ENCODE measurements around the gene GJA9. TPM values are rescaled to one million over a fixed set of nuclear protein-coding genes. Genes with fewer than 3 reads are reported as not detected.

GJA9 gene
- polyA plus RNA-seq, 2 of the 4 experiments (the other 2 are of a cell fraction) = not detected

DNA sequence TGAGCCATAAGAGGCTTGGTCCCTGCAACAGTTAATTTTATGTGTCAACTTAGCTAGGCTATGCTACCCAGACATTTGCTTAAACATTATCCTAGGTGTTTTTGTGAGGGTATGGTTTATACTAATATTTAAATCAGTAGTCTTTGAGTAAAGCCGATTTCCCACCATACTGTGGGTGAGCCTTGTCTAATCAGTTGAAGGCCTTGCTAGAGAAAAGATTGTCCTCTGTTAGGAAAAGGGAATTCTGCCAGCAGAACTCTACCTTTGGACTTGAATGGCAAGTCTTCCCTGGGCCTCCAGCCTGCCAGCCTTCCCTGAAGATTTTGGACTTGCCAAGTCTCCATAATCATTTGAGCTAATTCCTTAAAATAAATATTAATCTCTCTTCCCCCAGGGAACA, 36.4 kb upstream of the GJA9 start:
- Histone ChIP-seq H3K4me1 (no peaks in the 10 kb centered on the region), H3K4me3 (no peak overlapping the region), H3K27ac (no peak overlapping the region), H3K9me3 (no peaks in the 10 kb centered on the region), H3K4me2 (no peak overlapping the region)
- TF ChIP-seq, protein P1, sequence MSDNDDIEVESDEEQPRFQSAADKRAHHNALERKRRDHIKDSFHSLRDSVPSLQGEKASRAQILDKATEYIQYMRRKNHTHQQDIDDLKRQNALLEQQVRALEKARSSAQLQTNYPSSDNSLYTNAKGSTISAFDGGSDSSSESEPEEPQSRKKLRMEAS (IDR thresholded peaks at IDR 0.05) = no peak
- TF ChIP-seq KDM5A (IDR thresholded peaks at IDR 0.05) (no peak), KDM1A (IDR thresholded peaks at IDR 0.05; ENCODE audit: low read depth) (no peak), ZSCAN20 (CRISPR knock-in tag; IDR thresholded peaks at IDR 0.05) (no peak), FOXS1 (CRISPR knock-in tag; IDR thresholded peaks at IDR 0.05) (no peak), POLR2A (IDR thresholded peaks at IDR 0.05; ENCODE audit: low read length) (no peak), TFCP2L1 (CRISPR knock-in tag; IDR thresholded peaks at IDR 0.05) (no peak), EP300 (IDR thresholded peaks at IDR 0.05) (no peak), RCOR1 (IDR thresholded peaks at IDR 0.05; ENCODE audit: low read depth, low read length) (no peak), MAZ (IDR thresholded peaks at IDR 0.05; ENCODE audit: borderline replicate concordance, low read depth, low read length) (no peak), CEBPB (IDR thresholded peaks at IDR 0.05) (no peak), CBX8 (IDR thresholded peaks at IDR 0.05) (no peak), GATA3 (IDR thresholded peaks at IDR 0.05; ENCODE audit: borderline replicate concordance) (no peak), RARB (CRISPR knock-in tag; IDR thresholded peaks at IDR 0.05) (no peak), HOXB13 (CRISPR knock-in tag; IDR thresholded peaks at IDR 0.05; ENCODE audit: low read depth) (no peak), NFE2L2 (conservative IDR thresholded peaks at IDR 0.05; ENCODE audit: low read length) (no peak)
- TF ChIP-seq, protein P2, sequence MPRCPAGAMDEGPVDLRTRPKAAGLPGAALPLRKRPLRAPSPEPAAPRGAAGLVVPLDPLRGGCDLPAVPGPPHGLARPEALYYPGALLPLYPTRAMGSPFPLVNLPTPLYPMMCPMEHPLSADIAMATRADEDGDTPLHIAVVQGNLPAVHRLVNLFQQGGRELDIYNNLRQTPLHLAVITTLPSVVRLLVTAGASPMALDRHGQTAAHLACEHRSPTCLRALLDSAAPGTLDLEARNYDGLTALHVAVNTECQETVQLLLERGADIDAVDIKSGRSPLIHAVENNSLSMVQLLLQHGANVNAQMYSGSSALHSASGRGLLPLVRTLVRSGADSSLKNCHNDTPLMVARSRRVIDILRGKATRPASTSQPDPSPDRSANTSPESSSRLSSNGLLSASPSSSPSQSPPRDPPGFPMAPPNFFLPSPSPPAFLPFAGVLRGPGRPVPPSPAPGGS (IDR thresholded peaks at IDR 0.05) = no peak
- TF ChIP-seq, protein P3, sequence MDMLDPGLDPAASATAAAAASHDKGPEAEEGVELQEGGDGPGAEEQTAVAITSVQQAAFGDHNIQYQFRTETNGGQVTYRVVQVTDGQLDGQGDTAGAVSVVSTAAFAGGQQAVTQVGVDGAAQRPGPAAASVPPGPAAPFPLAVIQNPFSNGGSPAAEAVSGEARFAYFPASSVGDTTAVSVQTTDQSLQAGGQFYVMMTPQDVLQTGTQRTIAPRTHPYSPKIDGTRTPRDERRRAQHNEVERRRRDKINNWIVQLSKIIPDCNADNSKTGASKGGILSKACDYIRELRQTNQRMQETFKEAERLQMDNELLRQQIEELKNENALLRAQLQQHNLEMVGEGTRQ (IDR thresholded peaks at IDR 0.05) = no peak
- TF ChIP-seq, protein P4, sequence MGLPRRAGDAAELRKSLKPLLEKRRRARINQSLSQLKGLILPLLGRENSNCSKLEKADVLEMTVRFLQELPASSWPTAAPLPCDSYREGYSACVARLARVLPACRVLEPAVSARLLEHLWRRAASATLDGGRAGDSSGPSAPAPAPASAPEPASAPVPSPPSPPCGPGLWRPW (IDR thresholded peaks at IDR 0.05) = no peak
- ATAC-seq (no peak), DNase-seq (ENCODE audit: low read depth in 1 of 2, low spot score in 1 of 2) (no peak), FAIRE-seq (no peak)
- POLR2A ChIA-PET = no interaction called here
- WGBS (ENCODE audit: missing lambda C conversion rate) = 30% methylated on average over 1 of the region's 1 CpG
- CTCF ChIA-PET = interaction anchor here (1.4 kb wide), 1 partner anchor 12 kb away, joined by 4 read pairs; no protein-coding TSS in a partner anchor

DNA sequence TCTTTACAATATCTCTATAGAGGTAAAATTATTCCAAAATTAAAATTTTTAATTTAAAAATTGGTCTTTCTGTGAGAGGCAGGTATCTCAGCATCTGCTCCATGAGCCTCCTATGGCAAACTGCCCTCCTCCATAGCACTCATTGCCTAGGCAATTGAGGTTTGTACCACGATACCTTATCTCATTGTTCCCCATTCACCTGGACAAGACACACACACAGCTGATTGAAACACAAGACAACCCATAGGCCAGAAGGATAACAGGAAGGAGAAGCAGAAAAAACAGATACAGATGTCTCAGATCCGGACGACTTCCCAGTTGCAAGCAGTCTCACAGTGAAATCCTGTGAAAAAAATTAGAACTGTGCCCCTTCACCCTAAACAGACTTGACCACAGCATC, 36.0 kb upstream of the GJA9 start:
- no peak for FAIRE-seq
- no peak overlapping the region for H3K4me3 ChIP-seq
- H3K27ac ChIP-seq = no peak overlapping the region
- H3K4me1 ChIP-seq = no peaks in the 10 kb centered on the region
- no peak for DNase-seq (ENCODE audit: low read depth in 1 of 2, low spot score in 1 of 2)
- CTCF ChIA-PET = interaction anchor here (1.4 kb wide), 1 partner anchor 12 kb away, joined by 4 read pairs; no protein-coding TSS in a partner anchor
- POLR2A ChIA-PET = no interaction called here
- TF ChIP-seq NFE2L2 (conservative IDR thresholded peaks at IDR 0.05; ENCODE audit: low read length) (no peak), RFX5 (IDR thresholded peaks at IDR 0.05) (no peak), MAFK (IDR thresholded peaks at IDR 0.05; ENCODE audit: partially characterized antibody) (no peak), FOSB (CRISPR knock-in tag; IDR thresholded peaks at IDR 0.05) (no peak), CBX2 (IDR thresholded peaks at IDR 0.05; ENCODE audit: borderline replicate concordance, low read depth) (no peak), CHD4 (IDR thresholded peaks at IDR 0.05; ENCODE audit: borderline replicate concordance) (no peak), KDM1A (IDR thresholded peaks at IDR 0.05; ENCODE audit: low read depth) (no peak), ZSCAN20 (CRISPR knock-in tag; IDR thresholded peaks at IDR 0.05) (no peak), SREBF2 (IDR thresholded peaks at IDR 0.05) (no peak), SMC3 (IDR thresholded peaks at IDR 0.05) (no peak), NR3C1 (IDR thresholded peaks at IDR 0.05) (no peak), POLR2A (IDR thresholded peaks at IDR 0.05; ENCODE audit: low read length) (no peak), CBX8 (IDR thresholded peaks at IDR 0.05) (no peak)
- TF ChIP-seq, protein P5, sequence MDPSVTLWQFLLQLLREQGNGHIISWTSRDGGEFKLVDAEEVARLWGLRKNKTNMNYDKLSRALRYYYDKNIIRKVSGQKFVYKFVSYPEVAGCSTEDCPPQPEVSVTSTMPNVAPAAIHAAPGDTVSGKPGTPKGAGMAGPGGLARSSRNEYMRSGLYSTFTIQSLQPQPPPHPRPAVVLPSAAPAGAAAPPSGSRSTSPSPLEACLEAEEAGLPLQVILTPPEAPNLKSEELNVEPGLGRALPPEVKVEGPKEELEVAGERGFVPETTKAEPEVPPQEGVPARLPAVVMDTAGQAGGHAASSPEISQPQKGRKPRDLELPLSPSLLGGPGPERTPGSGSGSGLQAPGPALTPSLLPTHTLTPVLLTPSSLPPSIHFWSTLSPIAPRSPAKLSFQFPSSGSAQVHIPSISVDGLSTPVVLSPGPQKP (IDR thresholded peaks at IDR 0.05; ENCODE audit: low read depth, low read length) = no peak
- TF ChIP-seq, protein P4 (IDR thresholded peaks at IDR 0.05) = no peak
- TF ChIP-seq, protein P6, sequence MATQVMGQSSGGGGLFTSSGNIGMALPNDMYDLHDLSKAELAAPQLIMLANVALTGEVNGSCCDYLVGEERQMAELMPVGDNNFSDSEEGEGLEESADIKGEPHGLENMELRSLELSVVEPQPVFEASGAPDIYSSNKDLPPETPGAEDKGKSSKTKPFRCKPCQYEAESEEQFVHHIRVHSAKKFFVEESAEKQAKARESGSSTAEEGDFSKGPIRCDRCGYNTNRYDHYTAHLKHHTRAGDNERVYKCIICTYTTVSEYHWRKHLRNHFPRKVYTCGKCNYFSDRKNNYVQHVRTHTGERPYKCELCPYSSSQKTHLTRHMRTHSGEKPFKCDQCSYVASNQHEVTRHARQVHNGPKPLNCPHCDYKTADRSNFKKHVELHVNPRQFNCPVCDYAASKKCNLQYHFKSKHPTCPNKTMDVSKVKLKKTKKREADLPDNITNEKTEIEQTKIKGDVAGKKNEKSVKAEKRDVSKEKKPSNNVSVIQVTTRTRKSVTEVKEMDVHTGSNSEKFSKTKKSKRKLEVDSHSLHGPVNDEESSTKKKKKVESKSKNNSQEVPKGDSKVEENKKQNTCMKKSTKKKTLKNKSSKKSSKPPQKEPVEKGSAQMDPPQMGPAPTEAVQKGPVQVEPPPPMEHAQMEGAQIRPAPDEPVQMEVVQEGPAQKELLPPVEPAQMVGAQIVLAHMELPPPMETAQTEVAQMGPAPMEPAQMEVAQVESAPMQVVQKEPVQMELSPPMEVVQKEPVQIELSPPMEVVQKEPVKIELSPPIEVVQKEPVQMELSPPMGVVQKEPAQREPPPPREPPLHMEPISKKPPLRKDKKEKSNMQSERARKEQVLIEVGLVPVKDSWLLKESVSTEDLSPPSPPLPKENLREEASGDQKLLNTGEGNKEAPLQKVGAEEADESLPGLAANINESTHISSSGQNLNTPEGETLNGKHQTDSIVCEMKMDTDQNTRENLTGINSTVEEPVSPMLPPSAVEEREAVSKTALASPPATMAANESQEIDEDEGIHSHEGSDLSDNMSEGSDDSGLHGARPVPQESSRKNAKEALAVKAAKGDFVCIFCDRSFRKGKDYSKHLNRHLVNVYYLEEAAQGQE (IDR thresholded peaks at IDR 0.05) = no peak
- 92% methylated on average over 3 of the region's 3 CpGs for WGBS (ENCODE audit: missing lambda C conversion rate)
- no peaks in the 10 kb centered on the region for H3K9me3 ChIP-seq
- ATAC-seq = no peak
- no peak overlapping the region for H3K4me2 ChIP-seq

Data from A549 (cell line).